ENCODE data around the gene ANGPTL2. TPM values are rescaled to one million over a fixed set of nuclear protein-coding genes. Genes with fewer than 3 reads are reported as not detected.

ANGPTL2 gene
- polyA plus RNA-seq, 1 of the 3 experiments (the other 2 are of a cell fraction), result 12.3 TPM

DNA sequence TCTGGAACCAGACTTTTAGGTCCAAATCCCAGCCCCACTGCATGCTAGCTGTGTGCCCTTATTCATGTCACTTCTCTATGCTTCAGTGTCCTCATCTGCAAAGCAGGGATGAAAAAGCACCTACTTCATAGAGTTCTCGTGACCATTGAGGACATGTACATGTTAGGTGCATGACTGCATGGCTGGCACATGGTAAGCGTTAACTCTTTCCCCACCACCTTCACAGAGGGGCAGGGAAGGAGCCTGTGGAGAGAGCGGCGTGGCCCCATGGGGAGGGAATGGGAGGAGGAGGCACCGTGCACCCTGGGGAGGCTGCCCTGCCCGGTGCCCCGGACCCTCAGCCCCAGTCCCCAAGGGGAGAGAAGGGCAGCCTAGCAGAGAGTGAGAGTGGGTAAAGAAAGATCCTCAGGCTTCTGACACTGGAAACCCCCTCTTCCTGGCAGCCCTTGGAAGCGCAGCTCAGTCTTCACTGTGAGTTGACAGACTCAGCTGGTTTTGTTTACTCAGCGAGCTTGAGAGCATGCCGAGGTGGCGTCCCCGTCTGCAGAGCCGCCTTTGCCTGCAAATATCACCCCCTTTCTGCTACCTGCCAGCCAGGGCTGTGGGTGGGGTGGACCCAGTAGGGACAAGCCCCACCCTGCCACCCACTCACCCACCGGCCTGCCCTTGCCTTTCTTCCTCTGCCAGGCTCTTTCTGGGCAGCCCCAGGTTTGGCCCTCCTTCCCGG lies 10.6 kb upstream of the ANGPTL2 start:
- H3K79me2 ChIP-seq (ENCODE audit: insufficient read depth), result no peaks in the 10 kb centered on the region
- no peaks in the 10 kb centered on the region for H3K36me3 ChIP-seq (replicated peaks in 1 of 2; ENCODE audit: control insufficient read depth in 1 of 2, insufficient read depth in 2 of 2, low read length in 1 of 2)
- POLR2A ChIA-PET, result interaction anchor here (0.6 kb wide), 1 partner anchor 25 kb away, joined by 3 read pairs; no protein-coding TSS in a partner anchor
- CTCF ChIA-PET, result interaction anchor here (1.0 to 2.0 kb wide), 2 partner anchors 65 to 193 kb away, joined by 3 to 9 read pairs; no protein-coding TSS in a partner anchor
- H3K9me3 ChIP-seq, result no peaks in the 10 kb centered on the region
- H3K4me3 ChIP-seq (ENCODE audit: low read depth in 2 of 2, low read length in 1 of 2), result no peak overlapping the region
- no peaks in the 10 kb centered on the region for H3K9me2 ChIP-seq
- H3K27me3 ChIP-seq (ENCODE audit: insufficient read depth), result no peaks in the 10 kb centered on the region
- 0 out of 2 replicates have a peak overlapping the region, but pooled peaks have one; percentile 39 for H3K4me2 ChIP-seq
- no peaks in the 10 kb centered on the region for H3F3A ChIP-seq (replicated peaks; ENCODE audit: insufficient read depth)
- 0 out of 2 replicates have a peak overlapping the region, but pooled peaks have one; percentile 13 for H2AFZ ChIP-seq (ENCODE audit: low read depth)
- peak overlapping the region in 1 of 2 experiments; percentile 49; a peak in 2 of 4 replicates for H3K27ac ChIP-seq (ENCODE audit: low read depth in 2 of 2, low read length in 1 of 2)
- WGBS (ENCODE audit: low lambda C conversion rate), result 88% methylated on average over 8 of the region's 15 CpGs
- peaks cover 14 to 52% of the 10 kb centered on the region in 2 experiments; a peak in 3 of 4 replicates for H3K4me1 ChIP-seq (ENCODE audit: control insufficient read depth in 1 of 2, insufficient read depth in 2 of 2, low read depth in 1 of 2, low read length in 1 of 2)
- no peaks in the 10 kb centered on the region for H4K20me1 ChIP-seq (ENCODE audit: insufficient read depth)
- TF ChIP-seq, protein P1, sequence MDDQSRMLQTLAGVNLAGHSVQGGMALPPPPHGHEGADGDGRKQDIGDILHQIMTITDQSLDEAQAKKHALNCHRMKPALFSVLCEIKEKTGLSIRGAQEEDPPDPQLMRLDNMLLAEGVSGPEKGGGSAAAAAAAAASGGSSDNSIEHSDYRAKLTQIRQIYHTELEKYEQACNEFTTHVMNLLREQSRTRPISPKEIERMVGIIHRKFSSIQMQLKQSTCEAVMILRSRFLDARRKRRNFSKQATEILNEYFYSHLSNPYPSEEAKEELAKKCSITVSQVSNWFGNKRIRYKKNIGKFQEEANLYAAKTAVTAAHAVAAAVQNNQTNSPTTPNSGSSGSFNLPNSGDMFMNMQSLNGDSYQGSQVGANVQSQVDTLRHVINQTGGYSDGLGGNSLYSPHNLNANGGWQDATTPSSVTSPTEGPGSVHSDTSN (IDR thresholded peaks at IDR 0.05), result no peak
- TF ChIP-seq, protein P2, sequence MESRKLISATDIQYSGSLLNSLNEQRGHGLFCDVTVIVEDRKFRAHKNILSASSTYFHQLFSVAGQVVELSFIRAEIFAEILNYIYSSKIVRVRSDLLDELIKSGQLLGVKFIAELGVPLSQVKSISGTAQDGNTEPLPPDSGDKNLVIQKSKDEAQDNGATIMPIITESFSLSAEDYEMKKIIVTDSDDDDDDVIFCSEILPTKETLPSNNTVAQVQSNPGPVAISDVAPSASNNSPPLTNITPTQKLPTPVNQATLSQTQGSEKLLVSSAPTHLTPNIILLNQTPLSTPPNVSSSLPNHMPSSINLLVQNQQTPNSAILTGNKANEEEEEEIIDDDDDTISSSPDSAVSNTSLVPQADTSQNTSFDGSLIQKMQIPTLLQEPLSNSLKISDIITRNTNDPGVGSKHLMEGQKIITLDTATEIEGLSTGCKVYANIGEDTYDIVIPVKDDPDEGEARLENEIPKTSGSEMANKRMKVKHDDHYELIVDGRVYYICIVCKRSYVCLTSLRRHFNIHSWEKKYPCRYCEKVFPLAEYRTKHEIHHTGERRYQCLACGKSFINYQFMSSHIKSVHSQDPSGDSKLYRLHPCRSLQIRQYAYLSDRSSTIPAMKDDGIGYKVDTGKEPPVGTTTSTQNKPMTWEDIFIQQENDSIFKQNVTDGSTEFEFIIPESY (IDR thresholded peaks at IDR 0.05; ENCODE audit: borderline replicate concordance, low read depth), result no peak
- TF ChIP-seq, protein P3, sequence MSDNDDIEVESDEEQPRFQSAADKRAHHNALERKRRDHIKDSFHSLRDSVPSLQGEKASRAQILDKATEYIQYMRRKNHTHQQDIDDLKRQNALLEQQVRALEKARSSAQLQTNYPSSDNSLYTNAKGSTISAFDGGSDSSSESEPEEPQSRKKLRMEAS (IDR thresholded peaks at IDR 0.05; ENCODE audit: low read depth), result no peak
- no peak for TF ChIP-seq JUND (IDR thresholded peaks at IDR 0.05)
- DNase-seq, result no peak
- H3K9ac ChIP-seq, result 0 out of 2 replicates have a peak overlapping the region, but pooled peaks have one; percentile 12

DNA sequence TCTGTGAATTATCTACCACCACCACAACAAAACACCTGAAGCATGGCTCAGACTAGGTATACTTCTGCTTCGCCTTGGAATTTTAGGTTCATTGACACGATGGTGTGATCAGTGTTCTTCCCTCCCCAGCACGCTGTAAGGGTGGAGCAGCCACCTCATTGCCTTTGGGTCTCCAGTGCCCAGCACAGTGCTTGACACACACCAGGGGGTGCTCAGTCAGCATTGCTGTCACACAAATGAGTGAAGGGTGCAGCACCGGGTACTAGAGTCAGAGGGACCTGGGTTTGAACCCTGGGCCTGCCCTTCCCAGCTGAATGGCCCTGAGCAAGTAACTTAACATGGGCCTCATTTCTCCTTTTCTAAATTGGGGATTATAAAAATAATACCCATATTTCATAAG lies 9.9 kb upstream of the ANGPTL2 start:
- 94% methylated on average over 3 of the region's 4 CpGs for WGBS (ENCODE audit: low lambda C conversion rate)
- no peaks in the 10 kb centered on the region for H3K9me2 ChIP-seq
- peak overlapping the region in 1 of 2 experiments; percentile 45; a peak in 2 of 4 replicates for H3K27ac ChIP-seq (ENCODE audit: low read depth in 2 of 2, low read length in 1 of 2)
- no peaks in the 10 kb centered on the region for H3K79me2 ChIP-seq (ENCODE audit: insufficient read depth)
- POLR2A ChIA-PET, result no interaction called here
- CTCF ChIA-PET, result interaction anchor here (1.1 kb wide), 1 partner anchor 27 kb away, joined by 3 read pairs; no protein-coding TSS in a partner anchor
- H3K27me3 ChIP-seq (ENCODE audit: insufficient read depth), result no peaks in the 10 kb centered on the region
- H3F3A ChIP-seq (replicated peaks; ENCODE audit: insufficient read depth), result no peaks in the 10 kb centered on the region
- H3K4me1 ChIP-seq (ENCODE audit: control insufficient read depth in 1 of 2, insufficient read depth in 2 of 2, low read depth in 1 of 2, low read length in 1 of 2), result peaks cover 14 to 52% of the 10 kb centered on the region in 2 experiments; a peak in 3 of 4 replicates
- H2AFZ ChIP-seq (ENCODE audit: low read depth), result no peak overlapping the region
- no peak overlapping the region for H3K4me2 ChIP-seq
- no peak for DNase-seq
- no peaks in the 10 kb centered on the region for H3K9me3 ChIP-seq
- no peak overlapping the region for H3K9ac ChIP-seq
- H3K36me3 ChIP-seq (replicated peaks in 1 of 2; ENCODE audit: control insufficient read depth in 1 of 2, insufficient read depth in 2 of 2, low read length in 1 of 2), result no peaks in the 10 kb centered on the region
- H4K20me1 ChIP-seq (ENCODE audit: insufficient read depth), result no peaks in the 10 kb centered on the region
- H3K4me3 ChIP-seq (ENCODE audit: low read depth in 2 of 2, low read length in 1 of 2), result no peak overlapping the region
- TF ChIP-seq YY1 (IDR thresholded peaks at IDR 0.05; ENCODE audit: low read depth) (no peak), GATA2 (CRISPR knock-in tag; IDR thresholded peaks at IDR 0.05) (no peak), RAD21 (IDR thresholded peaks at IDR 0.05; ENCODE audit: low read length) (no peak), CHD2 (IDR thresholded peaks at IDR 0.05; ENCODE audit: low read length, partially characterized antibody) (no peak), TCF12 (IDR thresholded peaks at IDR 0.05) (no peak), SIN3A (IDR thresholded peaks at IDR 0.05; ENCODE audit: borderline replicate concordance, low read depth, low read length) (no peak), FOSL2 (IDR thresholded peaks at IDR 0.05; ENCODE audit: borderline replicate concordance, low read depth) (no peak), JUND (IDR thresholded peaks at IDR 0.05) (no peak), FOXJ3 (CRISPR knock-in tag; IDR thresholded peaks at IDR 0.05) (no peak)
- TF ChIP-seq, protein P4, sequence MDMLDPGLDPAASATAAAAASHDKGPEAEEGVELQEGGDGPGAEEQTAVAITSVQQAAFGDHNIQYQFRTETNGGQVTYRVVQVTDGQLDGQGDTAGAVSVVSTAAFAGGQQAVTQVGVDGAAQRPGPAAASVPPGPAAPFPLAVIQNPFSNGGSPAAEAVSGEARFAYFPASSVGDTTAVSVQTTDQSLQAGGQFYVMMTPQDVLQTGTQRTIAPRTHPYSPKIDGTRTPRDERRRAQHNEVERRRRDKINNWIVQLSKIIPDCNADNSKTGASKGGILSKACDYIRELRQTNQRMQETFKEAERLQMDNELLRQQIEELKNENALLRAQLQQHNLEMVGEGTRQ (IDR thresholded peaks at IDR 0.05; ENCODE audit: borderline replicate concordance, low read depth, low read length), result no peak
- TF ChIP-seq, protein P5, sequence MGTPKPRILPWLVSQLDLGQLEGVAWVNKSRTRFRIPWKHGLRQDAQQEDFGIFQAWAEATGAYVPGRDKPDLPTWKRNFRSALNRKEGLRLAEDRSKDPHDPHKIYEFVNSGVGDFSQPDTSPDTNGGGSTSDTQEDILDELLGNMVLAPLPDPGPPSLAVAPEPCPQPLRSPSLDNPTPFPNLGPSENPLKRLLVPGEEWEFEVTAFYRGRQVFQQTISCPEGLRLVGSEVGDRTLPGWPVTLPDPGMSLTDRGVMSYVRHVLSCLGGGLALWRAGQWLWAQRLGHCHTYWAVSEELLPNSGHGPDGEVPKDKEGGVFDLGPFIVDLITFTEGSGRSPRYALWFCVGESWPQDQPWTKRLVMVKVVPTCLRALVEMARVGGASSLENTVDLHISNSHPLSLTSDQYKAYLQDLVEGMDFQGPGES (IDR thresholded peaks at IDR 0.05; ENCODE audit: low read depth, low read length), result no peak
- TF ChIP-seq, protein P1 (IDR thresholded peaks at IDR 0.05), result no peak
- TF ChIP-seq, protein P6, sequence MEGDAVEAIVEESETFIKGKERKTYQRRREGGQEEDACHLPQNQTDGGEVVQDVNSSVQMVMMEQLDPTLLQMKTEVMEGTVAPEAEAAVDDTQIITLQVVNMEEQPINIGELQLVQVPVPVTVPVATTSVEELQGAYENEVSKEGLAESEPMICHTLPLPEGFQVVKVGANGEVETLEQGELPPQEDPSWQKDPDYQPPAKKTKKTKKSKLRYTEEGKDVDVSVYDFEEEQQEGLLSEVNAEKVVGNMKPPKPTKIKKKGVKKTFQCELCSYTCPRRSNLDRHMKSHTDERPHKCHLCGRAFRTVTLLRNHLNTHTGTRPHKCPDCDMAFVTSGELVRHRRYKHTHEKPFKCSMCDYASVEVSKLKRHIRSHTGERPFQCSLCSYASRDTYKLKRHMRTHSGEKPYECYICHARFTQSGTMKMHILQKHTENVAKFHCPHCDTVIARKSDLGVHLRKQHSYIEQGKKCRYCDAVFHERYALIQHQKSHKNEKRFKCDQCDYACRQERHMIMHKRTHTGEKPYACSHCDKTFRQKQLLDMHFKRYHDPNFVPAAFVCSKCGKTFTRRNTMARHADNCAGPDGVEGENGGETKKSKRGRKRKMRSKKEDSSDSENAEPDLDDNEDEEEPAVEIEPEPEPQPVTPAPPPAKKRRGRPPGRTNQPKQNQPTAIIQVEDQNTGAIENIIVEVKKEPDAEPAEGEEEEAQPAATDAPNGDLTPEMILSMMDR (IDR thresholded peaks at IDR 0.05), result no peak
- TF ChIP-seq, protein P3 (IDR thresholded peaks at IDR 0.05; ENCODE audit: low read depth), result no peak

Measured in SK-N-SH (cell line).